ENCODE results near the gene RAF1. TPM values are rescaled to one million over a fixed set of nuclear protein-coding genes. Genes with fewer than 3 reads are reported as not detected.

RAF1 gene
- total and polyA plus RNA-seq, 2 donors (not counting 3 experiments of a cell fraction or from before 2014, with no cell fraction given), result 73.8 to 86.2 TPM

DNA sequence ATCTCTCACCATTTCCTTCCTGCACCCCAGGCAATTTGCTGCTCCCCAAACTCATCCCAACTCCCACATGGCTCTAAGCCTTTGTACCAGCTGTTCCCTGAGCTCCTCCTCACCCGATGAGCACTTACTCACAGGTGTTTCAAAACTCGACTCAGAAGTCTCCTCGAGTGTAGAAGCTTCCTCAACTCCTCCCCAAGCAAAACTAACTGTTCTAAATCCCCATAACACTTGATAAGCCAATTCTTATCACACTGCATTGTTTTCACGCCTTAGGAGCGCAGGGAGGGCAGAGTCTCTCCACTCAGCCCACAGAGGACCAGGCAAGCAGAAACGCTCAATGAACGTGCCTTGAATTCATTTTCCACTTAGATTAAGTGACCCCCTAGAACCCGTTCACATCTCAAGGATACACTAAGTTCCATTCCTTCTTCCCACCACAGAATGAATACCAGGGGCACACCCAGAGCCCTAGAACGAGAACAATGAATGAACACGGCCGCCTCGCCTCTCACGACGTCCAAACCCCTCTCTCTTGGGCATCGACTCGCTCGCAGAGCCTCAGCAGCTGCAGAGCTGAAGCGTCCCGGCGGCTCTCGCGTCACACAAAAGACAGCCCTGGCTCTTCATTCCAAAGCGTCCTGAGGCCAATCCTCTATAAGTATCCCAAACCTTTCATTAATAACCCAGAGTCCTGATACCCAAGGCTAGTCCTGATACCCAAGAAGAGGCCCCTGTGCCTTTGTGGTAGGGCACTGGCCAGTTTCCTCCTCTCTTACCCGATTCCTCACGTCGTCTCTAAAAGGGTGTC, 1.1 kb downstream of the RAF1 start:
- ChIA-PET POLR2A (no interaction called here), CTCF (interaction anchor here (1.0 to 1.7 kb wide), 2 partner anchors 179 to 229 kb away, joined by 3 to 7 read pairs; partner anchors contain the start of gene RPL32)
- Histone ChIP-seq H3K9me1 (replicated peaks; ENCODE audit: control insufficient read depth, extremely low read depth, insufficient read depth, low read length) (no peaks in the 10 kb centered on the region), H3K9ac (replicated peaks; ENCODE audit: extremely low read depth, insufficient read depth, low read length) (peak overlapping the region; percentile 98), H3K79me2 (ENCODE audit: control insufficient read depth, insufficient read depth, low read length) (peaks cover 60% of the 10 kb centered on the region), H3K36me3 (ENCODE audit: control insufficient read depth in 2 of 2, extremely low read depth in 1 of 2, insufficient read depth in 2 of 2, low read length in 2 of 2) (no peaks in the 10 kb centered on the region), H3K9me3 (replicated peaks; ENCODE audit: control insufficient read depth, insufficient read depth, low read length) (no peaks in the 10 kb centered on the region), H3K27me3 (ENCODE audit: control insufficient read depth in 2 of 2, insufficient read depth in 2 of 2, low read length in 2 of 2) (no peaks in the 10 kb centered on the region), H4K20me1 (replicated peaks; ENCODE audit: control insufficient read depth, extremely low read depth, insufficient read depth, low read length) (no peaks in the 10 kb centered on the region), H3K27ac (ENCODE audit: insufficient read depth, low read depth, low read length) (peak overlapping the region; percentile 87), H3K4me1 (ENCODE audit: control insufficient read depth, extremely low read depth, insufficient read depth, low read length) (peaks cover 13% of the 10 kb centered on the region), H2AFZ (ENCODE audit: low read depth, low read length) (peak overlapping the region; percentile 84), H3K4me3 (replicated peaks in 1 of 3; ENCODE audit: insufficient read depth in 1 of 3, low read depth in 1 of 3, low read length in 3 of 3) (peak overlapping the region; percentile 84 to 99 (median 96)), H3K4me2 (ENCODE audit: insufficient read depth, low read length) (peak overlapping the region; percentile 87)
- dilution Hi-C loops (cut with MboI; ENCODE audit: extremely low pct_ligation_motif_present, low sequenced_read_pairs), result no loop called here
- TF ChIP-seq EZH2 (IDR thresholded peaks at IDR 0.05; ENCODE audit: borderline replicate concordance, low read depth, low read length, severe bottlenecking) (no peak), GATA2 (IDR thresholded peaks at IDR 0.05; ENCODE audit: insufficient read depth, insufficient read length, low read depth, low read length) (no peak), POLR2AphosphoS5 (IDR thresholded peaks at IDR 0.05; ENCODE audit: insufficient read depth, low read depth, low read length) (no peak), JUN (IDR thresholded peaks at IDR 0.05; ENCODE audit: borderline replicate concordance, insufficient read depth, insufficient read length, low read depth) (no peak)
- DNase-seq (ENCODE audit: low read depth, low spot score) (peak; percentile 58), FAIRE-seq (peak; percentile 33)
- TSS peak; percentile 32 for BruUV-seq (replicated peaks)
- intact Hi-C loops (cut with micrococcal nuclease), result loop anchor here (5.0 kb wide), 2 partner anchors 60 to 75 kb away; no protein-coding TSS in a partner anchor

GRCh38 chr3:12661926-12662592, 1.9 kb downstream of the RAF1 start:
- peak overlapping the region; percentile 87 for H3K4me2 ChIP-seq (ENCODE audit: insufficient read depth, low read length)
- FAIRE-seq, result no peak
- peaks cover 67% of the 10 kb centered on the region for H3K79me2 ChIP-seq (ENCODE audit: control insufficient read depth, insufficient read depth, low read length)
- H2AFZ ChIP-seq (ENCODE audit: low read depth, low read length), result no peak overlapping the region
- intact Hi-C loops (cut with micrococcal nuclease) (loop anchor here (5.0 kb wide), 2 partner anchors 60 to 75 kb away; no protein-coding TSS in a partner anchor), dilution Hi-C loops (cut with MboI; ENCODE audit: extremely low pct_ligation_motif_present, low sequenced_read_pairs) (no loop called here)
- TF ChIP-seq JUN (IDR thresholded peaks at IDR 0.05; ENCODE audit: borderline replicate concordance, insufficient read depth, insufficient read length, low read depth) (no peak), EZH2 (IDR thresholded peaks at IDR 0.05; ENCODE audit: borderline replicate concordance, low read depth, low read length, severe bottlenecking) (no peak), FOS (IDR thresholded peaks at IDR 0.05; ENCODE audit: borderline replicate concordance, insufficient read depth, low read length) (no peak), MYC (IDR thresholded peaks at IDR 0.05; ENCODE audit: low read depth, low read length) (no peak), CTCF (IDR thresholded peaks at IDR 0.05; ENCODE audit: extremely low read depth in 1 of 2, insufficient read depth in 1 of 2, low read depth in 1 of 2, low read length in 2 of 2) (no peak), POLR2A (IDR thresholded peaks at IDR 0.05; ENCODE audit: low read depth, low read length) (no peak), POLR2AphosphoS5 (IDR thresholded peaks at IDR 0.05; ENCODE audit: insufficient read depth, low read depth, low read length) (no peak), GATA2 (IDR thresholded peaks at IDR 0.05; ENCODE audit: insufficient read depth, insufficient read length, low read depth, low read length) (no peak)
- TF ChIP-seq, protein P1, sequence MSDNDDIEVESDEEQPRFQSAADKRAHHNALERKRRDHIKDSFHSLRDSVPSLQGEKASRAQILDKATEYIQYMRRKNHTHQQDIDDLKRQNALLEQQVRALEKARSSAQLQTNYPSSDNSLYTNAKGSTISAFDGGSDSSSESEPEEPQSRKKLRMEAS (IDR thresholded peaks at IDR 0.05; ENCODE audit: insufficient read depth, insufficient read length), result no peak
- no peak for DNase-seq (ENCODE audit: low read depth, low spot score)
- no peaks in the 10 kb centered on the region for H4K20me1 ChIP-seq (replicated peaks; ENCODE audit: control insufficient read depth, extremely low read depth, insufficient read depth, low read length)
- no peaks in the 10 kb centered on the region for H3K9me1 ChIP-seq (replicated peaks; ENCODE audit: control insufficient read depth, extremely low read depth, insufficient read depth, low read length)
- ChIA-PET CTCF (no interaction called here), POLR2A (interaction anchor here (0.7 kb wide), 1 partner anchor 82 kb away, joined by 6 read pairs; no protein-coding TSS in a partner anchor)
- peak overlapping the region; percentile 98 for H3K9ac ChIP-seq (replicated peaks; ENCODE audit: extremely low read depth, insufficient read depth, low read length)
- H3K36me3 ChIP-seq (ENCODE audit: control insufficient read depth in 2 of 2, extremely low read depth in 1 of 2, insufficient read depth in 2 of 2, low read length in 2 of 2), result no peaks in the 10 kb centered on the region
- no TSS peak for BruUV-seq (replicated peaks)
- H3K4me1 ChIP-seq (ENCODE audit: control insufficient read depth, extremely low read depth, insufficient read depth, low read length), result peaks cover 13% of the 10 kb centered on the region
- H3K27ac ChIP-seq (ENCODE audit: insufficient read depth, low read depth, low read length), result peak overlapping the region; percentile 87
- H3K4me3 ChIP-seq (replicated peaks in 1 of 3; ENCODE audit: insufficient read depth in 1 of 3, low read depth in 1 of 3, low read length in 3 of 3), result peak overlapping the region; percentile 84 to 99 (median 96)
- H3K9me3 ChIP-seq (replicated peaks; ENCODE audit: control insufficient read depth, insufficient read depth, low read length), result no peaks in the 10 kb centered on the region
- H3K27me3 ChIP-seq (ENCODE audit: control insufficient read depth in 2 of 2, insufficient read depth in 2 of 2, low read length in 2 of 2), result no peaks in the 10 kb centered on the region

All from endothelial cell of umbilical vein (primary cell).